H54 (cell line): ENCODE data around the gene TMUB1.
A peak's percentile ranks its signal among the peaks of the same experiment; 100 is the strongest.
"Not testable (repeated sequence)": the region's sequence is repeated elsewhere in the genome, so short reads cannot be mapped to it uniquely, and the experiment has no call there.

Experiments used
- DNase-seq: peaks from one replicate; pipeline ENCODE4 v3.0.0; 2011; ENCODE audit warnings: low spot score, mixed read lengths; ENCODE audit not compliant: insufficient read length
- FAIRE-seq: peaks from 3 replicates; lab custom pipeline; 2011; peaks lifted over from hg19 to GRCh38; lab: Jason Lieb, UNC
- POLR2A ChIP-seq: IDR thresholded peaks from 2 replicates; pipeline ENCODE4 v1.6.1; 2011; ENCODE audit warnings: low read depth, mild to moderate bottlenecking, low read length

Gene TMUB1

GRCh38 chr7:151046603-151047573 lies 36.4 kb downstream of the TMUB1 start:
- no peak for TF ChIP-seq POLR2A
- DNase-seq: peak; percentile 54
- no peak for FAIRE-seq

GRCh38 chr7:151045967-151046366 lies 37.3 kb downstream of the TMUB1 start:
- TF ChIP-seq POLR2A: no peak
- no peak for FAIRE-seq
- no peak for DNase-seq

DNA sequence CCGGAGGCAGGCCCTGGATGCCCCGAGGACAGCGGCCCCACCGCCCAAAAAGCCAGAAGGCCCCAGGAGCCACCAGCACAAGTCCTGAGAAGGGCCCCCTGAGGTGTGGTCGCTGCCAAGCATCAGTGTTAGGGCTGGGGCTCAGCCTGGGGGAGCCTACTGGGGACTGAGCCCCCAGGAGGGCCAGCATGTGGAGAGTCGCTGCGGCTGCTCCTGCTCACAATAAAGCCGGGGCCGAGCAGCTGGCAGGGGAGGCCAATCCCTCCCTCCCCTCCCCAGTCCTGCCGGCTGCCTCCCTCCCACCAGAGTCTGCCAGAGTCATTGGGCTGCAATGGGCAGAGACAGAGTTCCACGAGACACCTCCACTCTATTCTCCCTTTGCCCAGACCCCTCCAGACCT lies 38.0 kb downstream of the TMUB1 start:
- FAIRE-seq: no peak
- TF ChIP-seq POLR2A: no peak
- no peak for DNase-seq

GRCh38 chr7:151043959-151044358 lies 39.3 kb downstream of the TMUB1 start:
- FAIRE-seq (no peak), DNase-seq (no peak)
- TF ChIP-seq POLR2A: no peak

GRCh38 chr7:151043449-151043848 lies 39.8 kb downstream of the TMUB1 start:
- DNase-seq, FAIRE-seq: not testable (repeated sequence)

- no peak for DNase-seq
- FAIRE-seq: no peak
- no peak for TF ChIP-seq POLR2A
Measured at GRCh38 chr7:151040616-151041375, 42.5 kb downstream of the TMUB1 start.

DNA sequence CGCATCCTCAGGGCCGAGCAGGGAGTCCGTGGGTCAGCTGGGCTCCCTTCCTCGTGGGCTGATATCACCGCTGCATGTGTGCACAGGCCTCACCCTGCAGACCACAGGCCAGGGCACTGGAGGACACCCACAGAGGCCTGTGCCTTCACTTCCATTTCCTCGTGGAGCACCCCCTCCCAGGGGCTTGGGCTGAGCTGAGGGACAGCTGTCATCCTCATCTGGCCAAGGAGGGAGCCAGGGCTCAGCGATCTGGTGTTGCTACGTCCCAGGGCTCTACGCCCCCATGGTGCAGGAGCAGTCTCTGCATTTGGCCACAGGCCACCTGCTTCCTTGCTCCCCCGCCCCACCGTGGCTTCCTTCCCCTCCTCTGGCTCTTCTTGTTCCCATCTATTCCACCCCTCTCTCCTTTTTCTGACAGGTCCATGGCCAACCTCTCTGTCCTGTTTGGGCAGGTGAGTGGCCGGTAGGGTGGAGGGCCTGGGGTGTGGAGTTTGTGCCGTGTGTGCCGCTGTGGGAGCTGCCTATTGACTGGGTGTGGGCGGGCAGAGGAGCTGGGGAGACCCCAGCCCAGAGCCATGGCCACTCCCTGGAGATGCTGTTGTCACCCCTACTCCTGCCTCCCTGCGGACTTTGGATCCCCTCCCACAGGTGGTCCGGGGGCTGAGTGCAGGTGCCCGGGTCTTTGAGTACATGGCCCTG lies 43.3 kb downstream of the TMUB1 start:
- DNase-seq: no peak
- no peak for TF ChIP-seq POLR2A
- FAIRE-seq: no peak

- FAIRE-seq (peak; percentile 55), DNase-seq (peak; percentile 99)
- peak; percentile 81 for TF ChIP-seq POLR2A
Measured at GRCh38 chr7:151038951-151039849, 44.1 kb downstream of the TMUB1 start.

DNA sequence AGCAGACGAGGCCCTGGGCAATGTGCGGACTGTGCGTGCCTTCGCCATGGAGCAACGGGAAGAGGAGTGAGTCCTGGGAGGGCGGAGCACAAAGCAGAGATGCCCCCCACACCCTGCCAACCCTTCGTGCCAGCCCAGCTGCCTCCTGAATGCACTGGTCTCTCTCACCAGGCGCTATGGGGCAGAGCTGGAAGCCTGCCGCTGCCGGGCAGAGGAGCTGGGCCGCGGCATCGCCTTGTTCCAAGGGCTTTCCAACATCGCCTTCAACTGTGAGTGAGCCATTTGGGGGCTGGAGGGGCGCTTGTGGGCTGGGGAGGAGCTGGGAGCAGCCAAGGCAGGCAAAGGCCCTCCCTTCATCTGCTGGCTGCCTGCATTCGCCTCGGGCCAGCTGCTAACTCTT lies 47.4 kb downstream of the TMUB1 start:
- DNase-seq (no peak), FAIRE-seq (no peak)
- no peak for TF ChIP-seq POLR2A

DNA sequence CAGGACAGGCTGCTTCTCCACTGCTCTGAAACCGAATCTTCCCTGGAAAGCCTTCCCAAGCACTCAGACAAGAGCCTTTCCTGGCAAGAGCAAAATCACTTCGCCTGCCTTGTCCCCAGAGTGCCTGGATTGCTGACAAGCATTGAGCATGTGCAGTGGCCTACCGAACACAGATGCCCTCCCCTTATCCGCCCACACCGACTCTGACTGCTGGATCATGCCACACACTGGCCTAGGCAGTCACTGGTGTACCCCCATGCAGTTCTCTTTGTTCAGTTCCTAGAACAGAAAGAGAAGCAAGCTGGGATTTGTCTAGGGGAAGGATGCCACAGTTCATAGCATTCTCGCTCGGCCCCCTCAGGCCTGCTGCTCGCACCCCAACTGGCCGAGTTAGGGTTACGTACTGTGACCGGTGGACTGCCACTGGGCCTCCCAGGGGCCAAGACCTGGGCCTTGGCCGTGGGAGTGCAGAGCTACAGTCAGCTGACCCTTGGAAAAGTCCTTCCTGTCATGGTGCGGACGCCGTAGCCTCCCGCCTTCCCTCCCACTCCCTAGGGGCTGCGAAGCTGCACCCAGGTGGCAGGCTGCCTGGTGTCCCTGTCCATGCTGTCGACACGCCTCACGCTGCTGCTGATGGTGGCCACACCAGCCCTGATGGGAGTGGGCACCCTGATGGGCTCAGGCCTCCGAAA lies 48.1 kb downstream of the TMUB1 start:
- no peak for DNase-seq
- FAIRE-seq: no peak
- TF ChIP-seq POLR2A: no peak

GRCh38 chr7:151034312-151035025 lies 48.8 kb downstream of the TMUB1 start:
- FAIRE-seq (no peak), DNase-seq (no peak)
- no peak for TF ChIP-seq POLR2A

- FAIRE-seq: no peak
Measured at GRCh38 chr7:151033864-151034249, 49.4 kb downstream of the TMUB1 start.

More at GRCh38 chr7:151033864-151034249, 49.4 kb downstream of the TMUB1 start:
- TF ChIP-seq POLR2A: no peak
- no peak for DNase-seq
